Measurements from ENCODE around the gene PDCD7.
"Not testable (repeated sequence)": the region's sequence is repeated elsewhere in the genome, so short reads cannot be mapped to it uniquely, and the experiment has no call there.

The PDCD7 gene

DNA sequence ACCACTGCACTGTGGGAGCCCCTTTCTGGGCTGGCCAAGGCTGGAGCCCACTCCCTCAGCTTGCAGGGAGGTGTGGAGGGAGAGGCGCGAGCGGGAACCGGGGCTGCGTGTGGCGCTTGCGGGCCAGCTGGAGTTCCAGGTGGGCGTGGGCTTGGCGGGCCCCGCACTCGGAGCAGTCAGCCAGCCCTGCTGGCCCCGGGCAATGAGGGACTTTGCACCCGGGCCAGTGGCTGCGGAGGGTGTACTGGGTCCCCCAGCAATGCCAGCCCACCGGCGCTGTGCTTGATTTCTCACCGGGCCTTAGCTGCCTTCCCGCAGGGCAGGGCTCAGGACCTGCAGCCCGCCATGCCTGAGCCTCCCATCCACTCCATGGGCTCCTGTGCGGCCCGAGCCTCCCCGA lies 58.7 kb downstream of the PDCD7 start:
- not testable (repeated sequence) for DNase-seq (ENCODE audit: low spot score)

DNA sequence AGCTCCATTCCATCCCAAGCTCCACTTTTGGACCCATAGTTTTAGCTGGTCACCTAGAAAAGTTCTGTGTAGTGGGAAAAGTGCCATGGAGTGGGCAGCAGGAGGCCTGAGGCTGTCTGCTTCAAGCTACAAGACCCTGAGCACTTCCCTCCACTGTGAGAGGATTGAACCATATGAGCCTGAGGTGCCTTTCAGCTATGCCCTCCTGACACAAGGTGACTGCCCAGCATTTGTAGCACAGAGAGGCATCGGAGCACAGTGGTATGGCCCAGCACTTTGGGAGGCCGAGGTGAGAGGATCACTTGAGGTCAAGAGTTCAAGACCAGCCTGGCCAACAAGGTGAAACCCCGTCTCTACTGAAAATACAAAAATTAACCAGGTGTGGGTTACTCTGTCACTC lies 61.0 kb downstream of the PDCD7 start:
- DNase-seq (ENCODE audit: low spot score): no peak

DNA sequence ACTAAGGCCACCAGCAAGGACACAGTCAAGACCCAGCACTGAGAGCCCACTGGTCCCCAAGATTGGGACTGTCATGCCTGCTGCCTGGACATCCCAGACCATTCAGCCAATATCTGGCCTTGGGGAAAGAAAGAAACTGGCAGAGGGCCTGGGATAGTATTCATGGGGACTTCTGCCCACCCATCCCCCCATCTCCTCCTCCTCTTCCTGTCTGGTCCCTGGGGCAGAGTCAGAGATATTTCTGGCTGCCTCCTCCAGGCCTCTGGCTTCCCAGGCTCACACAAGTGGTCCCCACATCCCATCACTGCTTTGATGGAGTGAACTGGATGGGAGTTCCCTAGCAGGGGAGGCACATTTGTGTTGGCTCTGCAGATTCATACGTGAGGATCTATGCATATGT lies 61.6 kb downstream of the PDCD7 start:
- DNase-seq (ENCODE audit: low spot score): no peak

DNA sequence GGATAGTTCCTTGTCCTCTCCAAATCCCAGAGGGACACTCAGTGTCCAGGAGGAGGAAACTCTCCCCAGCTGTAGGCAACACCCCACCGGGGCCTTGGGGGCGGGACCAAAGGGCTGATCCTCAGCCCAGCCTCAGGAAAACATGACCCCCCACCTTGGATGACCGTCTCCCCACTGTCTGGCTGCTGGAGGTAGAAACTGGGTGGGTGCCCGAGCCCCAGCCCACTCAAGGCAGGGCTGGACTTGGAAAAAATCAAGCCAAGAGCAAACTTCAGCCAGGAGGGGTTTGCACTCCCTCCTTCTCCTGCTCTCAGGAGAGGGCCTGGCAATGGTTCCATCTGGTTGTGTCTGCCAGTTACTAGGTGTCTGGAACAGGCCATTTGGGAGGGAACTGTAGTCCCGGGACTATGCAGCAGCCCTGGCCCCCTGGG lies 62.2 kb downstream of the PDCD7 start:
- DNase-seq (ENCODE audit: low spot score): no peak

DNA sequence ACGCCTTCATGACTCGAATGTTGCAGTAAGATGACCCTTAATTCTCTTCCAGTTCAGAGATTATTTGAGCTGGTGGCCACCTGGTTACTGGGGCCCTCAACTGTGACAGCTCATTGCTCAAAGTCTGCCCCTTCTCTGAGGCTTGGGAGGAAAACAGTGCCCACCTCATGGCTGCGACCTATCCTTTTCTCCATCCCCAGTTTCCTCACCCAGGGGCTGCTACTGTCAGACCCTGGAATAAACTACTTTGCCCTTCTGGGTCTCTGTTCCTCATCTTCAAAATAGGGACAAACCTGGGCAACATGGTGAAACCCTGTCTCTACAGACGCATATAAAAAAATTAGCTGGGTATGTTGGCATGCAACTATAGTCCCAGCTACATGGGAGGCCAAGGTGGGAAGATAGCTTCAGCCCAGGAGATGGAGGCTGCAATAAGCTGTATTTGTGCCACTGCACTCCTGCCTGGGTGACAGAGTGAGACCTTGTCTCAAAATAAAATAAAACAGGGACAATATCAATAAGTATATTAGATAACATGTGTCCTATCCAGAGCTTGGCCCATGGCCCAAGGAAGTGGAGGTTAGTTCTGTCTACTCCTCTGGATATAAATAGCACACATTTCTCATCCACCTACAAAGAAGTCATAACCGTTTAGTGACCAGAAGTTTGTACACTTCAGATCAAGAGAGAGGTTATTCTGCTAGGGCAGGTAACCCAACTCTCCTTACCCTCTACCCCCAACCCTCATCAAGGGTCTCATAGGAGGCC lies 63.6 kb downstream of the PDCD7 start:
- no peak for DNase-seq (ENCODE audit: low spot score)

DNA sequence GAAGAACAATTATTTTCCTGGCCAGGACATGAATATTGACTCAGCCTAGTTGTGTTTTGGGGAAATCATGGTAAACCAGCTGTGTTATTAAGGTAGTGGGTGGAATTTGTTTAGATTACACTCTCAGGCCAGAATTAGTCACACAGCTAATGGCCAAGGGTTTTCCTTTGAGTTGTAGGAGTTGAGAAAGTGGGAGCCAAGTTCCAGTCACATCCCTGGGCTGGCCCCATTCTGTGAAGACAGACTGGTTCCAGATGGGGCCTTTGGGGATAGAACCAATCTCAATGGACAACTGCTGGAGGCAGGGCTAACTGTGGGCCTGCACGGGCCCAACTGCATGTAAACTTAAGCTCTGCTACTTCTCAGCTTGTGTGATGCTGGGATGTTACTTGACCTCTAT lies 64.4 kb downstream of the PDCD7 start:
- DNase-seq (ENCODE audit: low spot score): no peak

DNA sequence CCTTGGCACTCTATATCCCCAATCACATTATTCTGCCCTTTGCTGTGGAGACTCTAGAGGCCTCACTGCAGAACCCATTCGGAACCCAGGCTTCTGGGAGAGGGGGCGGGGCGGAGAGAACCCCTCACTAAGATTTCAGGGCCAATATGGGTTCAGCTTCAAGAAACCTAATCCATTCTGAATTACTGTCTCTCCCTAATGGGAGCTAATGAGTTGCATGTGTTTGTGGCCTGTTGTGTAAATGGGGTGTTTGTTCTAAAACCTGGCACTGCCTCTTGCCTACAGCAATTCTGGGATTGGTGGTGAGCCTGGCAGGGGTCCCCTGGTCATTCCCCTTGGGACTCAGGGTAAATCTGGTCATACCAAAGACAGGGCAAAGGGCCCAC lies 65.2 kb downstream of the PDCD7 start:
- no peak for DNase-seq (ENCODE audit: low spot score)

DNA sequence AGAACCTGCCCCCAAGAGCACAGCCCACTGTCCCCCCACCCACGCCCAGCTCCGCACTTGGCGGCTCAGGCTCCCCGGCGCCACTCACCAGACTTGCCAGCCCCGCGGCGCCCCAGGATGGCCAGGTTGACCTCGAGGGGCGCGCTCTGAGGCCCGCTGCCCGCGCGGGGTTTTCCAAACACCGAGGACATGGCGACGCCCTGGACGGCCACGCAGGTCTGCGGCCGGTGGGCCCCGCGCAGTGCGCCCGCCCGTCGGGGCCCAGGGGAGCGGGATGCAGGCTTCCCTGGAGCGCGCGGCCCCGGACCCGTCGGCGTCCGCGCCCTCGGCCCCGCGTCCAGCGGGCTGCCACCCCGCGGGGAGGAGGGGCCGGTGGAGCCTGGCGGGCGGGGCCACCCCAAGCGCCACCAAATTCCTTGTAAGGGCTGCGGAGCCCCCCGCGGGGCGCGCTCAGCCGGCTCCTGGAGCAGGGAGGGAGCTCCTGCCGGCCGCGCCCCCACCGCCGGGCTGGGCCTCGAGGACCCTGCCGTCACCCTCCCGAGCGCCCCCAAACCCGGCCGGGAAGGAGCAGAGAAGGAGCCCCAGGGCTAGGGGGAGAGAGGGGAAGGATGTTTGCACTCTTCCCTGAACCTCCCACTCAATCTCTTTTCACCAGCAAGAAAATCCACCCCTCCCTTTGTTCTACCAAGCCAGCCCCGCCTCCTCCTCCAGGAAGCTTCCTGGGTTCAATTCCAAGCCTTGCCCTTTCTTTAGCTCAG lies 65.8 kb downstream of the PDCD7 start, which contains the start of gene RASL12:
Gene RASL12 (minus strand): TSS at position 347 of the 758 bp plus-strand sequence. CDS start 156 bp downstream, at position 191.
- no peak for DNase-seq (ENCODE audit: low spot score)
